Activated CD4-positive, alpha-beta T cell treated with anti-CD3 and anti-CD28 coated beads for 4 hours (primary cell): Measurements from ENCODE around the gene CRELD1.
A peak's percentile ranks its signal among the peaks of the same experiment; 100 is the strongest.
"Not testable (repeated sequence)": the region's sequence is repeated elsewhere in the genome, so short reads cannot be mapped to it uniquely, and the experiment has no call there.

Experiments used
- DNase-seq, 2 donors: peaks; one replicate each; pipeline ENCODE4 v3.0.0-alpha.2; 2020

Gene CRELD1

GRCh38 chr3:9933561-9934234 is at the start of gene CRELD1:
Gene CRELD1, plus strand, starts transcription at chr3:9933834. Its CDS starts 605 bp downstream, at chr3:9934439.
- peak; percentile 97 to 98 for DNase-seq

GRCh38 chr3:9884555-9885165 is 49.0 kb upstream of the CRELD1 start:
- DNase-seq, result no peak

- no peak for DNase-seq
Observed at GRCh38 chr3:9886328-9886727, 47.3 kb upstream of the CRELD1 start.

- no peak for DNase-seq
Observed at GRCh38 chr3:9887480-9887879, 46.2 kb upstream of the CRELD1 start.

- no peak for DNase-seq
Observed at GRCh38 chr3:9888540-9888939, 45.1 kb upstream of the CRELD1 start.

- no peak for DNase-seq
Observed at GRCh38 chr3:9889405-9889804, 44.2 kb upstream of the CRELD1 start.

GRCh38 chr3:9890249-9891071 is 43.2 kb upstream of the CRELD1 start, which contains the start of gene JAGN1:
Gene JAGN1, plus strand, starts transcription at chr3:9890610. Its CDS starts 113 bp downstream, at chr3:9890723.
- DNase-seq, result peak; percentile 91 to 95

GRCh38 chr3:9891072-9891622 is 42.5 kb upstream of the CRELD1 start:
- no peak for DNase-seq

- DNase-seq, result no peak
Observed at GRCh38 chr3:9893739-9894138, 39.9 kb upstream of the CRELD1 start.

- not testable (repeated sequence) for DNase-seq
Observed at GRCh38 chr3:9895715-9896114, 37.9 kb upstream of the CRELD1 start.

- not testable (repeated sequence) for DNase-seq
Observed at GRCh38 chr3:9896755-9897407, 36.8 kb upstream of the CRELD1 start.

GRCh38 chr3:9897408-9898372 is 35.9 kb upstream of the CRELD1 start:
- DNase-seq, result no peak

GRCh38 chr3:9898467-9899241 is 35.0 kb upstream of the CRELD1 start:
- DNase-seq, result no peak

- DNase-seq, result no peak
Observed at GRCh38 chr3:9899289-9899791, 34.3 kb upstream of the CRELD1 start.

- DNase-seq, result not testable (repeated sequence)
Observed at GRCh38 chr3:9900965-9901415, 32.6 kb upstream of the CRELD1 start.

GRCh38 chr3:9901967-9902366 is 31.7 kb upstream of the CRELD1 start:
- DNase-seq, result peak in 1 of 2 donors; percentile 35

- no peak for DNase-seq
Observed at GRCh38 chr3:9902372-9903237, 31.0 kb upstream of the CRELD1 start, which contains the start of gene IL17RE. Gene IL17RE, plus strand, starts transcription at chr3:9902848. Its CDS starts 85 bp downstream, at chr3:9902933.

GRCh38 chr3:9903238-9903624 is 30.4 kb upstream of the CRELD1 start:
- DNase-seq, result no peak

GRCh38 chr3:9903904-9904303 is 29.7 kb upstream of the CRELD1 start:
- no peak for DNase-seq
